Ishikawa (cell line): ENCODE data around the gene MEF2C.

ENCODE experiments used
- CEBPB ChIP-seq: IDR thresholded peaks from 2 replicates; pipeline ENCODE4 v1.6.1; 2012
- CREB1 ChIP-seq: IDR thresholded peaks from 2 replicates; pipeline ENCODE4 v1.6.1; 2012; ENCODE audit warnings: low read depth
- EGR1 ChIP-seq: IDR thresholded peaks from 2 replicates; pipeline ENCODE4 v1.6.1; 2012
- EP300 ChIP-seq: IDR thresholded peaks from 2 replicates; pipeline ENCODE4 v1.6.1; 2012; ENCODE audit warnings: borderline replicate concordance
- FOXM1 ChIP-seq: IDR thresholded peaks from 2 replicates; pipeline ENCODE4 v1.6.1; 2012; ENCODE audit warnings: low read depth, borderline replicate concordance
- RAD21 ChIP-seq: IDR thresholded peaks from 2 replicates; pipeline ENCODE4 v1.6.1; 2012; ENCODE audit warnings: low read depth
- TAF1 ChIP-seq: IDR thresholded peaks from 2 replicates; pipeline ENCODE4 v1.6.1; 2012; ENCODE audit warnings: low read depth, mild to moderate bottlenecking
- TCF12 ChIP-seq: IDR thresholded peaks from 2 replicates; pipeline ENCODE4 v1.6.1; 2012; ENCODE audit warnings: low read depth
- TEAD4 ChIP-seq: IDR thresholded peaks from 2 replicates; pipeline ENCODE4 v1.6.1; 2012
- YY1 ChIP-seq: IDR thresholded peaks from 2 replicates; pipeline ENCODE4 v1.6.1; 2012; ENCODE audit warnings: low read depth
- ZBTB7A ChIP-seq: IDR thresholded peaks from 2 replicates; pipeline ENCODE4 v1.6.1; 2012; ENCODE audit warnings: low read depth
- TF ChIP-seq, protein P1 (sequence below): IDR thresholded peaks from 2 replicates; pipeline ENCODE4 v1.6.1; 2012
- TF ChIP-seq, protein P2 (sequence below): IDR thresholded peaks from 2 replicates; pipeline ENCODE4 v1.6.1; 2012; ENCODE audit warnings: low read depth, mild to moderate bottlenecking
- TF ChIP-seq, protein P3 (sequence below): IDR thresholded peaks from 2 replicates; pipeline ENCODE4 v1.6.1; 2012

DNA sequence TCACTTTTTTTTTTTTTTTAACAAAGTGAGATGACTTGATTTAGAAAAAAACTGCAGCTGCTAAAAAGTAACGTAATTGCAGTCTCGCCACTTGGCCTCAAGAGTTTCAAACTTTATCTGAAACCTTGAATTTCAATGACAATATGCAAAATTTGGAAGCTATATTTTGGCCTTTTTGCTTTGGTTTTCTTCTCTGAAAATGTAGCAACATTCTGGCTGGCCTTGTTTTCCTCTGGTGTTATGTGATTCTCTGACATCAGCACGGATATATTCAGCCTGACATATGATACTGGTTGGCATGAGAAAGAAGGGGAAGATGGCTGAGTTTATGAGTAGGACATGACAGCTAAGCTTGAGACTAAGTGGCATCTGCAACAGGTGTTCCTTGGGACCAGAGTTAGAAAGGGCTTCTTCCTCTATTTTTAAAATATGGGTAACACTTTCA, 136.5 kb downstream of the MEF2C start:
- TF ChIP-seq YY1 (no peak), CREB1 (no peak), ZBTB7A (no peak), EP300 (no peak), RAD21 (no peak), TAF1 (no peak), FOXM1 (no peak), CEBPB (no peak), TCF12 (no peak), EGR1 (no peak), TEAD4 (no peak)
- TF ChIP-seq, protein P1, sequence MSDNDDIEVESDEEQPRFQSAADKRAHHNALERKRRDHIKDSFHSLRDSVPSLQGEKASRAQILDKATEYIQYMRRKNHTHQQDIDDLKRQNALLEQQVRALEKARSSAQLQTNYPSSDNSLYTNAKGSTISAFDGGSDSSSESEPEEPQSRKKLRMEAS, result no peak
- TF ChIP-seq, protein P2, sequence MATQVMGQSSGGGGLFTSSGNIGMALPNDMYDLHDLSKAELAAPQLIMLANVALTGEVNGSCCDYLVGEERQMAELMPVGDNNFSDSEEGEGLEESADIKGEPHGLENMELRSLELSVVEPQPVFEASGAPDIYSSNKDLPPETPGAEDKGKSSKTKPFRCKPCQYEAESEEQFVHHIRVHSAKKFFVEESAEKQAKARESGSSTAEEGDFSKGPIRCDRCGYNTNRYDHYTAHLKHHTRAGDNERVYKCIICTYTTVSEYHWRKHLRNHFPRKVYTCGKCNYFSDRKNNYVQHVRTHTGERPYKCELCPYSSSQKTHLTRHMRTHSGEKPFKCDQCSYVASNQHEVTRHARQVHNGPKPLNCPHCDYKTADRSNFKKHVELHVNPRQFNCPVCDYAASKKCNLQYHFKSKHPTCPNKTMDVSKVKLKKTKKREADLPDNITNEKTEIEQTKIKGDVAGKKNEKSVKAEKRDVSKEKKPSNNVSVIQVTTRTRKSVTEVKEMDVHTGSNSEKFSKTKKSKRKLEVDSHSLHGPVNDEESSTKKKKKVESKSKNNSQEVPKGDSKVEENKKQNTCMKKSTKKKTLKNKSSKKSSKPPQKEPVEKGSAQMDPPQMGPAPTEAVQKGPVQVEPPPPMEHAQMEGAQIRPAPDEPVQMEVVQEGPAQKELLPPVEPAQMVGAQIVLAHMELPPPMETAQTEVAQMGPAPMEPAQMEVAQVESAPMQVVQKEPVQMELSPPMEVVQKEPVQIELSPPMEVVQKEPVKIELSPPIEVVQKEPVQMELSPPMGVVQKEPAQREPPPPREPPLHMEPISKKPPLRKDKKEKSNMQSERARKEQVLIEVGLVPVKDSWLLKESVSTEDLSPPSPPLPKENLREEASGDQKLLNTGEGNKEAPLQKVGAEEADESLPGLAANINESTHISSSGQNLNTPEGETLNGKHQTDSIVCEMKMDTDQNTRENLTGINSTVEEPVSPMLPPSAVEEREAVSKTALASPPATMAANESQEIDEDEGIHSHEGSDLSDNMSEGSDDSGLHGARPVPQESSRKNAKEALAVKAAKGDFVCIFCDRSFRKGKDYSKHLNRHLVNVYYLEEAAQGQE, result no peak
- TF ChIP-seq, protein P3, sequence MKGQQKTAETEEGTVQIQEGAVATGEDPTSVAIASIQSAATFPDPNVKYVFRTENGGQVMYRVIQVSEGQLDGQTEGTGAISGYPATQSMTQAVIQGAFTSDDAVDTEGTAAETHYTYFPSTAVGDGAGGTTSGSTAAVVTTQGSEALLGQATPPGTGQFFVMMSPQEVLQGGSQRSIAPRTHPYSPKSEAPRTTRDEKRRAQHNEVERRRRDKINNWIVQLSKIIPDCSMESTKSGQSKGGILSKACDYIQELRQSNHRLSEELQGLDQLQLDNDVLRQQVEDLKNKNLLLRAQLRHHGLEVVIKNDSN, result no peak
